HG03066 (cell line): ENCODE results near the gene CD96.
"Not testable (repeated sequence)": the region's sequence is repeated elsewhere in the genome, so short reads cannot be mapped to it uniquely, and the experiment has no call there.

Experiments used
- ATAC-seq: cut with Tn5 transposase; IDR thresholded peaks from one replicate; pipeline ENCODE4 v1.9.1; 2021; ENCODE audit warnings: low read depth; ENCODE audit not compliant: unreplicated experiment

The CD96 gene

DNA sequence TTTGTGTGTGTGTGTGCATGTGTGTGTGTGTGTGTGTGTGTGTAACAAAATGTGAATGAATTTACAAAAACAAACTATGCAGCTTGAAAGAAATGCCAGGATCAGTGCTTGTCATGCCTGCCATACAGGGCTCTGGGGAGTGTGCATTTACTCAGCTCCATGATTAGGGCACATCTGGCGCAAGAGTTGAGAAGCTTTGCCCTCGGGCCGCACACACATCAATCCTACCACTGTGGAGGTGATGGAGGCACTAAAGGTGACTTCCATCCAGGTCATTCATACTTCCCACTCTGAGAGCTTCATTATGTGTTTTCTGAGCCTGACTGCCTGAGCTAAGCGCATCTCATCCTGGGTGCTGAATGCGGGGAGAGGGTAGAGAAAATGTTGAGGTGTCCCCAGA, 125.2 kb downstream of the CD96 start:
- no peak for ATAC-seq

DNA sequence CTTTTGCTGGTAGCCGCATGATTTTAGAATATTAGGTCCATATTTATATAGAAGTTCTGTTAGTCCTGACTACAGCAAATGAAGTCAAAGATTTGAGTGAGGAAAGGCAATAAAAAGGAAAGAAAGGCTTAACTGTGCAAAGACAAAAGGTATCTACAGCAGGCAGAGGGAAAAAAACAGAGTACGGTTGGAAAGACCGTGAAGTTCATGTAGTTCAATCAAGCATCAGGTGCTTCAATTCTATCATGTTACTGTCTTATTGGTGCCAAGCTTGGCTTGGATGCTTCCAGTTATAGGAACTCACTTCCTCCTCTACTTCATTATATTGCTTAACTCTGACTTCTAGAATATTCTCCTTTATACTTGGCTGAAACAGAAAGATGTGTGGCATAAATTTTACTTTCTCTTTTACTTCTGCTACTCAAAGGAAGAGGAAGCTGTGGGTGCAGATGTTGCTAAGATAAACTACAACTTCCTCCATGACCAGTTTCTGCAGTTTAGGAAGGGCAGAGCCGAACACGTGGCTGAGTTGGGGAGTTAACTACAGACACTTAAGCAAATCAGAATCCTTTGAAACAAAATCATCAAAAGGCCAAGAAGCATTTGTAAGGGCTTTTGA, 125.7 kb downstream of the CD96 start:
- ATAC-seq, result peak; percentile 98

DNA sequence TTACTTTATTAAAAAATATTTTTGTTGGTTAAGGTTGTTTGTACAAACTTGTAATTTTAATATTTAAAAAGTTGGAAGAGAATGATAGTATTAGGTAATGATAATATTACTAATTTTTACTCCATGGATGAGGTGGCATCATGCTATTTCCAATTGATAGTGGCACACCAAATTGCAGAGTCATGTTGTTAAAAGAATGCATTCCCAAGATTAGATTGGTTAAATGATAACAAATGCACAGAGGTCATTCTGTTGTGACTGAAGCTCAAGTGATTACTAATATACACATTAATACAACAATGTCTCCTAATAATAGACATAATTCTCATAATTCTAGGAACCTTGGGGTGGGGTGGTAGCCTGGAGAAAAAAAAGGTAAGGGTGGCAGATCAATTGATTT, 126.3 kb downstream of the CD96 start:
- ATAC-seq, result no peak

DNA sequence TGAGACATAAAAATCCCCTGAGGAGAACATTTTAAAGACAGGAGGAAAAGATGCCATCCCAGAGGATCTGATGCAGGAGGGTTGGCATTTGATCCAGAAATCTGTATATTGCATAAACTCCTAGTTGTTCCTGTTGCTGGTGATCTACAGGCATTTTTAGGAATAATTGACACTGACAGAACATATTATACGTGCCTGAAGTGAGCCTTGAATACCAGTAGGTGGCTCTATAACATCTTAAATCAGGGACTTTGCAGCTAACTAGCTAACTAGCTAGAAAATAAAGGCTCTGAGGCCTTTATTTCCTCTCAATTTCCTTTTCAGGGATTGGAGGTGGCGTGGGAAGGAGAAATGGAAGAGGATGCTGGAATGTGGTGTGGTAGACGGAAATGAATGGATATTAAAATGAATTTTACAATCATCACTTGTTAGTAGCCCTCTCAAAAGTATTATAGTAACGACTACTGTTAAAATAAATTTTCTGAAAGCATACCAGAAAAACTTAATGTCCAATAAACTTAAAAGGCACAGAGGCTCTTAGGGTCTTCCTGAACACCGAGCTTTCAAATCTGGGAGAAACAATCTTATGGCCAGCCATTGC, 127.0 kb downstream of the CD96 start:
- ATAC-seq, result peak; percentile 42

DNA sequence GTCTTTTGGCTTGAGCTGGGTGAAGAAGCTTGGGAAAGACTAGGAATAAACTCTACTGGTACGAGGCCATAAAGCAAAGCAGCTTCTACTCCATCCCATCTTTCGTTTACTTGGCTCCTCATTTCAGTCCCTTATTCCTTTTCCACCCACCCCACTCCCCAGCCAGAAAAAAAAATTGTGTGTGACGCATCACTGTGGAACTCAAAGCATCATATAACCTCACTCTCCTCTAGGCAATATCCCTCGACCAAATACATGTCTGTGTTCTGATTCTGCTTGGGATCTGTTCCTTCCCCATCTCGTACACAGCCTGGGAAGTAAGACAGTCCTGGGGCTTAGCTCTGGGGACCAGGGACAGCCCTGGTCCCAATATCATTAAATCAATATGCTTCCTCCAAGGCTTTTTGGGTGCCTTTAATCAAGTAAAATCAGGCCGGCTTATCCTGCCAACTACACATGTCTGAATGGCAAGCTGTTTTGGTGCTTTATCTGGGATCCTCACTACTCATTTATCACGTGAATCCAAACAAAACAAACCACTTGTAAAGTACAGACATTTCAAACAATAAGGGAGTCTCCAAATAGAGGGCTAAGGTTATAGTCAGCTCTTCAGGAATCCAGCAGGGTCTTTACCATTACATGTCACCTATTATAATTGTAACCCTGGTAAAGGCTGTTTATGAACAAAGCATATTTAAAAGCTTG, 128.1 kb downstream of the CD96 start:
- no peak for ATAC-seq

DNA sequence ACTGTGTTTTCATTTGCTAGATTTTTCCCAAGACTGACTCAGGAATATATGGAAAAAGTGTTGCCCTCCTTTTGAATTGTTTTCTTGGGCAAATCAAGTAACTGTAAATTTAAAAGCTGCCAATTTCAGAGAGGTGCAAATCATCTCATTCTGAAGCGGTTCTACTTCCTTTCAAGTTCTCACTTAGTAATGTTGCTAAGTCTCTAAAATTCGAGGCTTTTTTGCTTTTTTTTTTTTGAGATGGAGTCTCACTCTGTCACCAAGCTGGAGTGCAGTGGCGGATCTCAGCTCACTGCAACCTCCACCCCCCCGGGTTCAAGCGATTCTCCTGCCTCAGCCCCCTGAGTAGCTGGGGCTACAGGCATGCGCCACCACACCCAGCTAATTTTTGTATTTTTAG, 130.5 kb downstream of the CD96 start:
- not testable (repeated sequence) for ATAC-seq

DNA sequence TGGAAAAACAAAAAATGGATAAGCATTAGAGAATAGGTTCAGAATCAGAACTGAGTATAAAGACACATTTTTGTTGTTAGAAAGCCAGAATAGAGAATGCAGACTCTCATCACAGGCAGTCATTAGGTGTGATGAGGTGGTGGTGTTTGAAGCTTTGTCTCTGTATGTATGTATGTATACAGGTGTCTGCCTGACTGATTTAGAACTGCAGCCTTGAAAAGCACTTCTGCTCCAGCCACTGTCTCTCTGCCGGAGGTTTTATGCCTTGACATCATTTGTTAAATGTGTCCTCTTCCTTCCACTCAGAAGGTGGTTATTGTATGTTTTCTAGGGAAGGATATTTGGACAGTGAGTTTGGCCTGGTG, 133.8 kb downstream of the CD96 start:
- no peak for ATAC-seq

DNA sequence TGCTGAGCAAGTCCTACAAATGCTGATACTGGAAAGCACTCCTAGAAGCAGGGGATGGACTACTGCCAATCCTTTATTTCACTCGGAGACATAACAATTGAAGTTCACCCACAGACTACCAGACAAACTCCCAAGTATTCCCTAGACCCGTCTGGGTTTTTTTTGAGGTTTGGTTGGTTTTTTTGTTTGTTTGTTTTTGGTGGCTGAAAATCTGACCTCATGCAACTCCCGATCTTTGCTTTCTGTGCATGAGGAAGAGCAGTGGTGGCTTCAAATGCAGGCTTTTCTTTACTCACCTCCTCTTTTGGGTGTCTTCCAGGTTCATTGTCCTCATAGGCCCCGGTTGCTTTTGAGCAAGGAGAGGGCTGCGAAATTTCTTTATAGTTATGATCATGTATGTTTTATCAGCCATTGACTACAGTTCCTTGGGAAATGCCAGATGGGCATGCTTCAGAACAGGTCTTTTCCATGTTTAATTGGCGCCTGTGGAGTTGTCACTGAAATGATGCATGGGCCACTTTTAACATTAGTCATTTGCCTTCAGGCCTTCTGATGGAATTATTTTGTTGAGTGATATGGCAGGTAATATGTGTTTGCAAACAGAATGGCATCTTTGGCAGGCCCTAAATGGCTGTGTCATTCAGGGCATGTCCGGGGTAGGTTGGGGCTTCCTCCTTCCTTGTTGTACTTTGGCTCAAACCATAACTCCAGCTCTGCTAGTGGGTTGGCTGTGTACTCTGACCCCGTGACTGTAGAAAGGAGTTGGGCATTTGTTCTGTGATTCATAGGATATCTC, 134.4 kb downstream of the CD96 start:
- no peak for ATAC-seq

DNA sequence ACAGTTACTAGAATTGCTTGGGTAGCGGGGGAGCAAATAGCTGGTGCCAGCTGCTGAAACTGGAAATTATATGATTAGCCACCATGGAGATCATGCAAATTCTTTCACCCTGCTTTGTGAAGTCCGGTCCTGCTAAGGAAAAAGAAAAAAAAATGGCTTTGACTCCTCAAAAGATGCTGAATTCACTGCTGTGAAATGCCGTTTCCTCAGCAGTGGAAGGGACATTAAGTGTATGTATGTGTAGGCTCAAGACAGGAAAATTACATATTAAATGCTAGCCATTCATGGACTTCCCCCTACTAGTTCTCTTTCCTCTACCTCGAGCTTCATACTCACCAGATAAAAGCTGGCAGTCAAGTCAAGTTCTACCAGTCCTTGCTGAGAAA, 135.0 kb downstream of the CD96 start:
- ATAC-seq, result no peak

DNA sequence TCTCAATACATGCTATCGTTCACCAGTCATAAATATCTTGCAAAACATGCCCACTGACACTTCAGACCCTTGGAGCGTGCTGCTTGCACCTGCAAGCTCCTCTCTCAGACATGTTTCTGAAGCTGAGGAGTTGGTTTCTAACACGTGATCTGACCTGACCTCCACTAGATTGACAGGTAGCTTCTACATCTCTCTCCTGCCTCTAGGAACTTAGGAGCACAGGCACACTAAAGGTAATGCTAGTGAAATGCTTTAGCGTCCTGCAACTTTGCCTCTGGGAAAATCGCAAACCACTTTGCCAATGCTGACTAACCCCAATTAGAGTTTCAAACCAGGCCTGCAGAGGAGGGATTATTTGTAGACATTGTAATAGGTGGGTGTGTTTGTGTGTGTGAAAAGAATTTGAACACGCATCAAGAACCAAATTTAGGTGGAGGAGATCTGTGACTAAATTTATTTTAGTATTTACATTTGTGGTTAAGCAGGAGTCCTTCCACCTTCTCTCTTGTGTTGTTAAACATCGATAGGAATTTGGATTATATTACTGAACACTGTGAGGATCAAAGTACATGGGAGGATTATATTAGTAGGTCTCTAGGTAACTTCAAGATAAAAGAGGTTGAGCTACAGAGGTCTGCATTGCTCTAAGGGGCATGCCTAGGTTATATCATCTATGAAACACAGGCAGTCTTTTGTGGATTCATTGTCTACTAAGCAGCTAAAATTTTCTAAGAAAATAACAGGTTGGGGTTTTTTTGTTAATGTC, 139.8 kb downstream of the CD96 start:
- ATAC-seq, result no peak

DNA sequence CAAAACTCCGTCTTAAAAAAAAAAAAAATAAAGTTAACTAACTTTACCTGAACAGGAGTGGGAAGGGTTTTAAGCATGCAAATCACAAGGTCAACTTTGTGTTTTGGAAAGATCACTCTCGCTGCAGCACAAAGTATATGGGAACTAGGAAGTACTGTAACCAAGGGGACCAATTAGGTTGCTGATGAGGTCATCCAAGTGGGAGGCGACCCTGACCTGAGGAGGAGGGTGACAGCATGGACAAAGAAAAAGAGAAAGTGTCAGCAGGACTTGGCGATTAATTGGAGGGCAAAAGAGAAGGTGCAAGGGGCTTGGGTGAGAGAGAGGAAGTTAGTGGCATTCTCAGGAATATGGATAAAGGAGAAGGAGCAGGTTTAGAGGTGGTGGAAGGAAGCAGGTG, 142.6 kb downstream of the CD96 start:
- ATAC-seq, result no peak

DNA sequence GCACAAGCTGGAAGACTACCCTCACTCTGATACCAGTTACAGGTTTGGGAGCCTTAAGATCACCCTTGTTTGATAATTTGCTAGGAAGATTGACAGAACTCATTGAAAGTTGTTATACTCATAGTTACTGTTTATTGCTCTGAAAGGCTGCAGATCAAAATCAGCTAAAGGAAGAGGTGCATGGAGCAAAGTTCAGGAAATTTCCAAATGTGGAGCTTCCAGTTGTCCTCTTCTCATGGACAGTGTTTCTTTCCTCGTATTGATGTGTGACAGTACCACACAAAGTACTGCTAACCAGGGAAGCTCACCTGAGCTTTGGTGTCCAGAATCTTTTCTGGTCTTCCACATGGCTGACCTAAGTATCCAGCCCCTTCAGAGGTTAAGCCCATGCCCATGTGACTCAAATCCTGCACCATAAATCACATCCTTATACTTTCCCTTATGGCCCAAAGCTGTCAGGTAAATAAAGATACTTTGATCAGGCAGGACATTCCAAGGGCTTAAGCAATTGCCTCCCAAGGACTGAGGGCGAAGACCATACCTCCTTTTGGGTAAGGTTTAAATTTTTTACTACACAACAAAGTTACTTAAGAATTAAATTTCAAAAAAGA, 146.3 kb downstream of the CD96 start:
- no peak for ATAC-seq

DNA sequence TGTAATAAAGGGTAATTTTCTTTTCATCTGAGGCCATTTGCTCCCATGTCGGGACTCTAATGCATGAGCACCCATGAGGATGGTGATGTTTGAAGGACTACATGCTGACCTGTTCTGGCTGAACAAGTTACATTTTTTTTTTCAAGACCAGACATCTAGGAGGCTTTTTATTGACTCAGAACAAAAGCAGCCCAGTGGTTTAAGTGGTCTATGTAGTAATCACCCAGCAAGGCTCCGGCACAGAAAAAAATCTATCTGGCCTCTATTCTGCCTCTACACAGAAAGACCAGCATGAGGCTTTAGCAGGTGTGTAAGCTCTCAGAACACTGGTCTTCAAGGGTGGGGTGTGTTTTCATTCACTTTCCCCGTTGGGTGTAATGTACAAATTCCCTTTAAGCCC, 148.2 kb downstream of the CD96 start:
- peak; percentile 85 for ATAC-seq

DNA sequence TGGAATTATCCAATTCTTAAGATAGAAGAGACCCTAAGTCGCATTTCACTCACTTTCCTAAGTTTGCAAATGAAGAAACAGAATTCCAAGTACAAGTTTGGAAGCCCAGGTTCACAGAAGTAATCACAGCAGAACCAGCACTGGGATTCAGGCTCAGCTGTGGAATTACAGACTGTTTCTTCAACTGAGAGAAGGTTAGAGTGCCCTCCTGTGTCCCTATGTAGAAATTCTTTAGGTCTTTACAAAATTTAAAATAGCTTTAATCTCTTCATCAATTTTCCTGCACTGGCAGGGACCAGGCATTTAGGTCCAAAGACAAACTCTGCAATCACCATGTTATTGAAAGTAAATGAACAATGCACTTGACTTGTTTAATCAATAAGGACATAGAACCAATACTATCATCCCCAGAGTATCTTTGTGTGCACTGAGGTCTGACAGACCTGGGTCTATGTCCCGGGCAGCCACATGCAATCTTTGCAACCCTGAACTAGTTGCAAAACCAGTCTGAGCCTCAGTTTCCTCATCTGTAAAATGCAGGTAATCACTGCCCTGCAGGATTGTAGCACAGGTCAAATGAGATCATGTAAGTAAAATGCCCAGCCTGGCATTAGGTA, 149.4 kb downstream of the CD96 start:
- ATAC-seq, result no peak

DNA sequence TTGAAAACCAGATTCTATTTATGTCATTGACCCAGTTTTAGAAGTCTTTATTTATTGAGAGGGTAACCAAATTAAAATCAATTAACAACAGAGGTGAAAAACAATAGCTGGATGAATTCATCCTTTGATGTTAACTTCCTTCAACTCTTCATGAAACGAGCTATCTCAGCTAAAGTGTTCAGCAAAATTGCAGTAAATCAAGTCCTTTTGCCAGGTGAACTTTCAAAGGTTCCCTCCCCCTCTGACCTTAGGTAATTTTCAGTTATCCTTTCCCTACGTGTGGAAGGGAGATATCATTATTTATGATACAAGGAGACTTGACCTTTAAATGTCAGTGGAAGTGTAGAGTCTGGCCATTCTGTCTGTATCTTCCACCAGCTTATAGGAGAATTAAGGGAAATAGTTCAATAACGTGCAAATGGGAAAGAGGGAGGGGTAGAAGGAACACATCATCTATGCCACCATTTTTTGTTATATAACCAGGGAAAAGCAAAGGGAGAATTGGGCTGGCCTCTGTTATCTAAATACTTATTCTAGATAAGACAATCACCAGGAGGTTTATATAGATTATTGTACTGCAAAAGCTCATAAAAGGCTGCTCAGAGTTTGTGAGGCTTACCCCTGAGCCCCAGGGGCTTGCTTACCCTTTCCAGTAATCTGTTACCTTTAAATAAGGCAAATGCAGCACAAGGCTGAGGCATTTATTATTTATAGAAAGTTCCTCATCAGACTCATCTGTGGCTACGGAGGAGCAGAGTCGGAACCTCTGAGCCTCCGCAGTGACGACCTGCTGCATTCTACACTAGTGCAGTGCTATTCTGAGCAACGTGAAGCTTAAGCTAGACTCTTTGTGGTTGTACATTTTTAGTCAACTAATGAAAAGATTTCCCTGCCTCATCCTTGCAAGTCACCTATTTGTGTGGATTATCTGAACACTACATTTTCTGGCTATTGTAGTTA, 150.9 kb downstream of the CD96 start:
- no peak for ATAC-seq

DNA sequence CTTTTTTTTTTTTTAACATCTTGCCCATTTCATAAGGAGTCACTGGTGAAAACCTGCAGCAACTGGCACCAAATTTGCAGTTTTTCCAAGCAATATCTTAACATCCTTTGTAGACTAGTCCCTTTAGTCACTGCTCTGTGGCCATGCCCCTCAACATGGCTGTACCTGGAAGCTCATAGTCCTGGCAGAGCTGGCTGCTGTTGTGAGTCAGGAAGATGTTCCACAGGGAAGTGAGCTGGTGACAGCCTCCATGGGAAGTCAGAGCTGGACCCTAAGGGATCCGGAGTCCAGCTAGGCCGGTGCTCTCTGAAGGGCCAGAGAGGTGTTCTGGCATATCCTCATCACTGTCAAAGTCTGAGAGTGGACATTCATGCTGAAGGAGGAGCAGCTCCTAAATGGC, 152.5 kb downstream of the CD96 start:
- ATAC-seq, result no peak

DNA sequence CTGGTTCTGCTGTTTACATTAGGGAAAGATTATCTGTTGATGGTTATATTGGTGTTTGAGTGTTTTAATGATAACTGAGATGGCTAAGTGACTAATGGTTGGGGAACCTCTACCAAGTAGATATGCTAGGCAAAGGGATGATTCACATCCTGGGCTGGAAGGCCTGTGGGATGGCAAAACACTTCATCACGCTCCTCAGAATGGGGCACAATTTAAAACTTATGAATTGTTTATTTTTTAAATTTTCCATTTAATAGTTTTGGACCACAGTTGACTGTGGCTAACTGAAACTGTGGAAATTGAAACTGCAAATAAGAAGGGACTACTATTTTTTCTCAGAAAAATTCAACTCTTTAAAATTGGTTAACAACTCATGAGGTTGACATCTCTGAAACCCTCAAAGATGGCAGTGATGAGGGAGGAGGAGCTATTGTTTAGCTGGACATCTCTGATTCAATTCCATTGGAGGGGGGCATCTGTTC, 153.7 kb downstream of the CD96 start:
- no peak for ATAC-seq

DNA sequence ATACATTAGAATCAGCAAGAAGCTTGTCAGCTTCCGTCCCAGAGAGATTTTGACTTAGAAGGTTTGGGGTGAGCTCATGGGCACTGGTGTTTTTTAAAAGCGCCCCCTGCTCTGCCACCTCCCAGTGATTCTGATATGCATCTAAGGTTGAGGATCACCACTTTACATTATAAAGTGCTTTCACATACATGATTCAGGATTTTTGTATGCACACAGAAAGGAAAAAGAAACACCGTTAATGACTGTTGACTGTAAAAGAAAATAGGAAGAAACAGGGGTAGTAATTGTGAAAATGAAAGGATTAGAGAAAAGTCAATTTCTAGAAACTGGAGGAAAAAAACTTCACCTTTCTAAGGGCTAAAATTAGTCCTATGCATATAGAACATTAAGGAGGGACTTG, 158.1 kb downstream of the CD96 start:
- peak; percentile 61 for ATAC-seq
